Measurements from ENCODE around the gene GUCA2B. TPM values are rescaled to one million over a fixed set of nuclear protein-coding genes. Genes with fewer than 3 reads are reported as not detected.

Gene GUCA2B
- total RNA-seq, 2 experiments from 2014 or later: not detected

DNA sequence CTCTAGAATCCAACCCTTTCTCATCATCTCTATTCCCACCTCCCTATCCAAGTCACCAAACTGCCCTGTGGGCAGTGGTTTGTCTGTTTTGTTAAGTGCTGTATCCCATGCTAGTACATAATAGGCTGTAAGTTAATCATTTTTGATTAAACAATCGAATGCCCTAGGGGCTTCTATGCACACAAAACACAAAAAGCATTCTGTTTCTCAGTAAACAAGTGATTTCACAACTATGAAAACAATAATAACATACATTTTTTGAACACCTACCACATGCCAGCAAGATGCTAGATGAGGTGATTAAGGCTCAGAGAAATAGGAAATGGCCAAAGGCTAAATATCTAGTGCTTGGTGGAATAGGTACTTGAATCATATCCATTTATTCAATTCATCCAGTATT lies 5.0 kb upstream of the GUCA2B start:
- POLR2A ChIA-PET: no interaction called here
- Histone ChIP-seq H3K27ac (ENCODE audit: low read depth, low read length, poor library complexity, severe bottlenecking) (no peak overlapping the region), H3K4me3 (ENCODE audit: low read depth, low read length, poor library complexity, severe bottlenecking) (no peak overlapping the region), H3K9me3 (ENCODE audit: low read length) (no peaks in the 10 kb centered on the region), H4K20me1 (ENCODE audit: insufficient read depth, low read length) (no peaks in the 10 kb centered on the region), H3K4me2 (ENCODE audit: low read length) (no peak overlapping the region), H3K9me2 (ENCODE audit: insufficient read depth, low read length) (no peaks in the 10 kb centered on the region), H3K4me1 (ENCODE audit: insufficient read depth, low read length, poor library complexity, severe bottlenecking) (no peaks in the 10 kb centered on the region), H3K36me3 (ENCODE audit: insufficient read depth, low read length) (no peaks in the 10 kb centered on the region), H2AFZ (ENCODE audit: low read length) (no peak overlapping the region), H3K79me2 (ENCODE audit: insufficient read depth, low read depth, low read length) (no peaks in the 10 kb centered on the region)
- TF ChIP-seq EZH2phosphoT487 (IDR thresholded peaks at IDR 0.05; ENCODE audit: borderline replicate concordance, low read depth, low read length): no peak
- TF ChIP-seq, protein P1, sequence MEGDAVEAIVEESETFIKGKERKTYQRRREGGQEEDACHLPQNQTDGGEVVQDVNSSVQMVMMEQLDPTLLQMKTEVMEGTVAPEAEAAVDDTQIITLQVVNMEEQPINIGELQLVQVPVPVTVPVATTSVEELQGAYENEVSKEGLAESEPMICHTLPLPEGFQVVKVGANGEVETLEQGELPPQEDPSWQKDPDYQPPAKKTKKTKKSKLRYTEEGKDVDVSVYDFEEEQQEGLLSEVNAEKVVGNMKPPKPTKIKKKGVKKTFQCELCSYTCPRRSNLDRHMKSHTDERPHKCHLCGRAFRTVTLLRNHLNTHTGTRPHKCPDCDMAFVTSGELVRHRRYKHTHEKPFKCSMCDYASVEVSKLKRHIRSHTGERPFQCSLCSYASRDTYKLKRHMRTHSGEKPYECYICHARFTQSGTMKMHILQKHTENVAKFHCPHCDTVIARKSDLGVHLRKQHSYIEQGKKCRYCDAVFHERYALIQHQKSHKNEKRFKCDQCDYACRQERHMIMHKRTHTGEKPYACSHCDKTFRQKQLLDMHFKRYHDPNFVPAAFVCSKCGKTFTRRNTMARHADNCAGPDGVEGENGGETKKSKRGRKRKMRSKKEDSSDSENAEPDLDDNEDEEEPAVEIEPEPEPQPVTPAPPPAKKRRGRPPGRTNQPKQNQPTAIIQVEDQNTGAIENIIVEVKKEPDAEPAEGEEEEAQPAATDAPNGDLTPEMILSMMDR (conservative IDR thresholded peaks at IDR 0.05; ENCODE audit: low read length): no peak
- intact Hi-C loops (cut with micrococcal nuclease; ENCODE audit: unreplicated experiment): loop anchor here (5.0 kb wide), 1 partner anchor 576 kb away; no protein-coding TSS in a partner anchor
- no peak for DNase-seq (ENCODE audit: low spot score)
- BruUV-seq (replicated peaks): no TSS peak
- CTCF ChIA-PET (ENCODE audit: unreplicated experiment): no interaction called here

DNA sequence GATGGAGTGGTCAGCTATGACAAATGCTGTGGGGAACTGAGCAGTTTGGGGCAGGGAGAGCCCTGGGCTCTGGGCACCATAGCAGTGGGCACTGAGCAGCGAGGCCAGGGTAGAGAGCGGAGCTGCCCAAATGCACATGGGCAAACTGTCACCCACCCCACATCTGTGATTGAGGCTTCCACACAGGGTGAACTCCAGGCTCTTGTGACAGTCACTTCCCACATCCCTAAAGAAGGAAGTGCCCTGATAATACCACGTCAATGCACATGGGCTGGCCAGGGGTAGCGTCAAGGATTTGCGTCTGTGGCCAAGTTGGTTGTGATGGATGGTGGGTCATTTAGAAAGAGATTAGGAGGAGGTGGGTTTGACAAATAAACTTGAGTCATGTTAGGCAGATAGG lies 2.6 kb upstream of the GUCA2B start:
- Histone ChIP-seq H3K9me3 (ENCODE audit: low read length) (no peaks in the 10 kb centered on the region), H3K4me2 (ENCODE audit: low read length) (no peak overlapping the region), H2AFZ (ENCODE audit: low read length) (no peak overlapping the region), H3K4me3 (ENCODE audit: low read depth, low read length, poor library complexity, severe bottlenecking) (no peak overlapping the region), H3K79me2 (ENCODE audit: insufficient read depth, low read depth, low read length) (no peaks in the 10 kb centered on the region), H3K36me3 (ENCODE audit: insufficient read depth, low read length) (no peaks in the 10 kb centered on the region), H3K4me1 (ENCODE audit: insufficient read depth, low read length, poor library complexity, severe bottlenecking) (no peaks in the 10 kb centered on the region), H3K9me2 (ENCODE audit: insufficient read depth, low read length) (no peaks in the 10 kb centered on the region), H4K20me1 (ENCODE audit: insufficient read depth, low read length) (no peaks in the 10 kb centered on the region), H3K27ac (ENCODE audit: low read depth, low read length, poor library complexity, severe bottlenecking) (no peak overlapping the region)
- DNase-seq (ENCODE audit: low spot score): no peak
- BruUV-seq (replicated peaks): no TSS peak
- ChIA-PET CTCF (ENCODE audit: unreplicated experiment) (no interaction called here), POLR2A (no interaction called here)
- no peak for TF ChIP-seq EZH2phosphoT487 (IDR thresholded peaks at IDR 0.05; ENCODE audit: borderline replicate concordance, low read depth, low read length)
- TF ChIP-seq, protein P1 (conservative IDR thresholded peaks at IDR 0.05; ENCODE audit: low read length): no peak
- intact Hi-C loops (cut with micrococcal nuclease; ENCODE audit: unreplicated experiment): no loop called here

DNA sequence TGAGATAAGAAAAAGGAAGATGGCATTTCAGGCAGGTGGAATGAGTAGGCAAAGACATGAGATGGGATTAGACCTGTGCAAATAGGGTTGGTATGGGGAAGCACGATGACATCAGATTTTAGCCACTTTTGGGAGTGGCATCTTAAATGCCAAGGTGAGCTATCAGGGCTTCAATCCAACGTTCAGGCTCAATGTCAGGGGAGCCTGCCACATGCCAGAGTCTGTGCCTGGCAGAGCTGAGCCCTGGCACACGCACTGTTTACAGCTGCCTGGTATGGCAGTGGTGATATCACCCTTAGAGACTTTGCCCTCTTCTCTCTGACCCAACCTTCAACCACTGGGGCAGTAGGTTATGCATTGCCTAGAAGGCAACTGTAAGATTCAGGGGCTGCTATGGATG lies 1.1 kb upstream of the GUCA2B start:
- BruUV-seq (replicated peaks): no TSS peak
- H3K4me1 ChIP-seq (ENCODE audit: insufficient read depth, low read length, poor library complexity, severe bottlenecking): no peaks in the 10 kb centered on the region
- no peak overlapping the region for H2AFZ ChIP-seq (ENCODE audit: low read length)
- CTCF ChIA-PET (ENCODE audit: unreplicated experiment): no interaction called here
- TF ChIP-seq EZH2phosphoT487 (IDR thresholded peaks at IDR 0.05; ENCODE audit: borderline replicate concordance, low read depth, low read length): no peak
- TF ChIP-seq, protein P1 (conservative IDR thresholded peaks at IDR 0.05; ENCODE audit: low read length): no peak
- no peaks in the 10 kb centered on the region for H3K79me2 ChIP-seq (ENCODE audit: insufficient read depth, low read depth, low read length)
- no peak overlapping the region for H3K27ac ChIP-seq (ENCODE audit: low read depth, low read length, poor library complexity, severe bottlenecking)
- POLR2A ChIA-PET: no interaction called here
- no peak overlapping the region for H3K4me3 ChIP-seq (ENCODE audit: low read depth, low read length, poor library complexity, severe bottlenecking)
- H3K36me3 ChIP-seq (ENCODE audit: insufficient read depth, low read length): no peaks in the 10 kb centered on the region
- H4K20me1 ChIP-seq (ENCODE audit: insufficient read depth, low read length): no peaks in the 10 kb centered on the region
- no peaks in the 10 kb centered on the region for H3K9me3 ChIP-seq (ENCODE audit: low read length)
- H3K9me2 ChIP-seq (ENCODE audit: insufficient read depth, low read length): no peaks in the 10 kb centered on the region
- no peak for DNase-seq (ENCODE audit: low spot score)
- H3K4me2 ChIP-seq (ENCODE audit: low read length): no peak overlapping the region
- intact Hi-C loops (cut with micrococcal nuclease; ENCODE audit: unreplicated experiment): no loop called here
